CD4-positive, alpha-beta T cell treated with Interleukin-1 beta for 1 hour (primary cell): Measurements from ENCODE around the gene CARD19.

Experiments used
- DNase-seq, 2 donors: peaks; one replicate each; pipeline ENCODE4 v3.0.0-alpha.2; 2020 to 2022

CARD19 gene

GRCh38 chr9:93107825-93108161, 11.8 kb downstream of the CARD19 start:
- DNase-seq = no peak

GRCh38 chr9:93108291-93109041, 12.4 kb downstream of the CARD19 start:
- peak in 1 of 2 donors; percentile 3 for DNase-seq

- peak in 1 of 2 donors; percentile 0 for DNase-seq
Observed at GRCh38 chr9:93110311-93110855, 14.4 kb downstream of the CARD19 start.

- peak in 1 of 2 donors; percentile 0 for DNase-seq
Observed at GRCh38 chr9:93111001-93111370, 15.0 kb downstream of the CARD19 start.

- DNase-seq = peak in 1 of 2 donors; percentile 69
Observed at GRCh38 chr9:93111371-93112115, 15.5 kb downstream of the CARD19 start.

GRCh38 chr9:93112116-93112863, 16.3 kb downstream of the CARD19 start:
- peak in 1 of 2 donors; percentile 32 for DNase-seq

GRCh38 chr9:93112864-93113389, 16.9 kb downstream of the CARD19 start:
- DNase-seq = peak in 1 of 2 donors; percentile 1

GRCh38 chr9:93114169-93114983, 18.4 kb downstream of the CARD19 start:
- peak in 1 of 2 donors; percentile 26 for DNase-seq

- DNase-seq = no peak
Observed at GRCh38 chr9:93114984-93115335, 18.9 kb downstream of the CARD19 start.

- no peak for DNase-seq
Observed at GRCh38 chr9:93115486-93116071, 19.6 kb downstream of the CARD19 start.

GRCh38 chr9:93116072-93116961, 20.3 kb downstream of the CARD19 start:
- DNase-seq = peak in 1 of 2 donors; percentile 82

GRCh38 chr9:93117521-93117920, 21.5 kb downstream of the CARD19 start:
- peak in 1 of 2 donors; percentile 0 for DNase-seq

GRCh38 chr9:93117924-93118862, 22.2 kb downstream of the CARD19 start:
- peak in 1 of 2 donors; percentile 0 for DNase-seq

- peak in 1 of 2 donors; percentile 5 for DNase-seq
Observed at GRCh38 chr9:93118863-93119702, 23.1 kb downstream of the CARD19 start.

GRCh38 chr9:93119703-93119952, 23.6 kb downstream of the CARD19 start:
- DNase-seq = no peak

GRCh38 chr9:93119953-93120845, 24.2 kb downstream of the CARD19 start:
- peak; percentile 62 to 88 for DNase-seq

- no peak for DNase-seq
Observed at GRCh38 chr9:93120846-93121315, 24.9 kb downstream of the CARD19 start.
